Erythroblast (primary cell): ENCODE results near the gene ANKFN1.

Source experiments
- GATA1 ChIP-seq: IDR thresholded peaks from 2 replicates; pipeline ENCODE4 v1.6.1; 2011; ENCODE audit warnings: low read depth, mild to moderate bottlenecking, control low read depth, low read length, moderate library complexity
- POLR2A ChIP-seq: IDR thresholded peaks from 2 replicates; pipeline ENCODE4 v1.6.1; 2011; ENCODE audit warnings: mild to moderate bottlenecking, low read length

GRCh38 chr17:56131431-56131830, 21.8 kb upstream of the ANKFN1 start:
- TF ChIP-seq POLR2A: no peak
- TF ChIP-seq GATA1: no peak
